PC-9 (cell line): ENCODE measurements around the gene MT1E. TPM values are rescaled to one million over a fixed set of nuclear protein-coding genes. Genes with fewer than 3 reads are reported as not detected.
A peak's percentile ranks its signal among the peaks of the same experiment; 100 is the strongest.

Source experiments
- BruUV-seq: library from RNA; stranded (reverse); fragments of 400-500 nt; replicated peaks from 2 replicates; lab custom pipeline; 2021; lab: Mats Ljungman, UMichigan
- CTCF ChIA-PET: fragments of 300-600 bp; sonication (Branson Sonifier 250); formaldehyde crosslinking; loops from one replicate; lab custom pipeline; 2022; ENCODE audit warnings: antibody characterized with exemption; lab: Charles Lee
- POLR2A ChIA-PET: fragments of 300-600 bp; sonication (Branson Sonifier 250); formaldehyde crosslinking; loops from one replicate; lab custom pipeline; 2022; ENCODE audit warnings: antibody characterized with exemption; ENCODE audit not compliant: unreplicated experiment; lab: Charles Lee
- DNase-seq, 2 experiments: peaks; one replicate each; pipeline versions ENCODE4 v3.0.0 to v3.0.0-alpha.2; 2015 to 2022; ENCODE audit warnings: mixed read lengths in 1 of 2
- H2AFZ ChIP-seq: fragments of 200-600 bp; sonication (generic); 2 replicates; pipeline ENCODE4 v1.8.1; 2017; ENCODE audit warnings: antibody characterized with exemption
- H3F3A ChIP-seq: fragments of 200-600 bp; sonication (generic); 2 replicates; pipeline ENCODE4 v1.8.1; 2017; ENCODE audit warnings: antibody characterized with exemption, mild to moderate bottlenecking, low read depth; ENCODE audit not compliant: insufficient read depth
- H3K27ac ChIP-seq: fragments of 200-600 bp; sonication (generic); 2 replicates; pipeline ENCODE4 v1.6.1; 2016; ENCODE audit warnings: mixed run types
- H3K27me3 ChIP-seq: fragments of 200-600 bp; sonication (generic); 2 replicates; pipeline ENCODE4 v1.6.1; 2016; ENCODE audit warnings: low read depth, mixed run types; ENCODE audit not compliant: insufficient read depth
- H3K36me3 ChIP-seq: fragments of 200-600 bp; sonication (generic); 2 replicates; pipeline ENCODE4 v1.6.1; 2016; ENCODE audit warnings: low read depth, mixed run types
- H3K4me1 ChIP-seq: fragments of 200-600 bp; sonication (generic); replicated peaks from 2 replicates; pipeline ENCODE4 v1.6.1; 2016; ENCODE audit warnings: mixed run types; ENCODE audit not compliant: insufficient read depth
- H3K4me2 ChIP-seq: fragments of 200-600 bp; sonication (generic); 2 replicates; pipeline ENCODE4 v1.6.1; 2017; ENCODE audit warnings: mixed run types
- H3K4me3 ChIP-seq: fragments of 200-600 bp; sonication (generic); 2 replicates; pipeline ENCODE4 v1.6.1; 2016; ENCODE audit warnings: mixed run types
- H3K79me2 ChIP-seq: fragments of 200-600 bp; sonication (generic); 2 replicates; pipeline ENCODE4 v1.6.1; 2017; ENCODE audit warnings: low read depth, mixed run types
- H3K9me2 ChIP-seq: fragments of 200-600 bp; sonication (generic); 2 replicates; pipeline ENCODE4 v1.8.1; 2017; ENCODE audit warnings: mild to moderate bottlenecking; ENCODE audit not compliant: insufficient read depth
- H3K9me3 ChIP-seq: fragments of 200-600 bp; sonication (generic); 2 replicates; pipeline ENCODE4 v1.8.1; 2016; ENCODE audit warnings: low read depth; ENCODE audit not compliant: insufficient read depth
- H4K20me1 ChIP-seq: fragments of 200-600 bp; sonication (generic); 2 replicates; pipeline ENCODE4 v1.8.1; 2017; ENCODE audit not compliant: insufficient read depth
- CTCF ChIP-seq: fragments of 200-600 bp; sonication (generic); conservative IDR thresholded peaks from 2 replicates; pipeline ENCODE4 v1.6.1; 2017; ENCODE audit warnings: mixed run types, antibody characterized with exemption, mild to moderate bottlenecking, moderate library complexity
- EZH2 ChIP-seq: fragments of 200-600 bp; sonication (generic); IDR thresholded peaks from 2 replicates; pipeline ENCODE4 v1.8.0; 2017; ENCODE audit warnings: antibody characterized with exemption, low read depth
- intact Hi-C: fragments of 100-400 bp; cut with micrococcal nuclease; formaldehyde crosslinking; loops from one replicate; pipeline ENCODE4 v1.10.0; 2022; ENCODE audit not compliant: unreplicated experiment
- total RNA-seq: library from RNA; stranded (reverse); gene quantifications from 2 replicates; pipeline ENCODE4 v1.2.3, GENCODE V29; 2021

MT1E gene
- total RNA-seq, 1 experiment from 2014 or later = 22.0 TPM

GRCh38 chr16:56607675-56608042, 17.9 kb upstream of the MT1E start:
- Histone ChIP-seq H3K27ac (peak overlapping the region; percentile 95), H4K20me1 (no peaks in the 10 kb centered on the region), H3F3A (peaks cover 62% of the 10 kb centered on the region), H3K9me2 (no peaks in the 10 kb centered on the region), H3K4me2 (peak overlapping the region; percentile 90), H2AFZ (no peak overlapping the region), H3K9me3 (no peaks in the 10 kb centered on the region), H3K36me3 (no peaks in the 10 kb centered on the region), H3K27me3 (no peaks in the 10 kb centered on the region), H3K4me3 (peak overlapping the region; percentile 90), H3K79me2 (no peaks in the 10 kb centered on the region; the same call in 1 of the 2 replicates), H3K4me1 (peaks cover 82% of the 10 kb centered on the region)
- TF ChIP-seq CTCF = no peak
- TF ChIP-seq EZH2 = no peak
- no peak for DNase-seq
- intact Hi-C loops = loop anchor here (1.0 to 10.0 kb wide), 7 partner anchors 19 to 1135 kb away; partner anchors contain the start of gene MT1X
- ChIA-PET POLR2A (no interaction called here), CTCF (no interaction called here)
- BruUV-seq = TSS peak; percentile 64

GRCh38 chr16:56608043-56608875, 17.3 kb upstream of the MT1E start, which contains the start of gene MT2A:
TSS of gene MT2A (plus strand) at chr16:56608584. CDS start at chr16:56608656, 72 bp downstream.
- intact Hi-C loops = loop anchor here (1.0 to 10.0 kb wide), 3 partner anchors 35 to 1136 kb away; no protein-coding TSS in a partner anchor
- H3F3A ChIP-seq = peaks cover 62% of the 10 kb centered on the region
- no peak for TF ChIP-seq EZH2
- no peak for TF ChIP-seq CTCF
- DNase-seq = peak; percentile 89 to 91
- H3K9me2 ChIP-seq = no peaks in the 10 kb centered on the region
- CTCF ChIA-PET = interaction anchor here (0.6 to 0.9 kb wide), 3 partner anchors 32 to 485 kb away, joined by 3 read pairs; no protein-coding TSS in a partner anchor
- peaks cover 88% of the 10 kb centered on the region for H3K4me1 ChIP-seq
- no peaks in the 10 kb centered on the region for H3K27me3 ChIP-seq
- no peaks in the 10 kb centered on the region for H3K36me3 ChIP-seq
- POLR2A ChIA-PET = interaction anchor here (0.5 to 0.9 kb wide), 4 partner anchors 12 to 117 kb away, joined by 3 to 4 read pairs (median 4); partner anchors contain the start of gene MT1F
- H3K79me2 ChIP-seq = no peaks in the 10 kb centered on the region; the same call in 1 of the 2 replicates
- no peaks in the 10 kb centered on the region for H4K20me1 ChIP-seq
- H3K9me3 ChIP-seq = no peaks in the 10 kb centered on the region
- H3K27ac ChIP-seq = peak within 1 kb of the TSS; percentile 95
- peak within 1 kb of the TSS; percentile 90 for H3K4me3 ChIP-seq
- peak within 1 kb of the TSS; percentile 66; the same call in 1 of the 2 replicates for H2AFZ ChIP-seq
- peak within 1 kb of the TSS; percentile 90 for H3K4me2 ChIP-seq
- BruUV-seq = no TSS peak

GRCh38 chr16:56608876-56609462, 16.6 kb upstream of the MT1E start:
- no peaks in the 10 kb centered on the region for H3K36me3 ChIP-seq
- ChIA-PET POLR2A (interaction anchor here (0.6 to 0.9 kb wide), 2 partner anchors 49 to 88 kb away, joined by 4 read pairs; partner anchors contain the start of gene MT1F), CTCF (interaction anchor here (0.6 to 0.9 kb wide), 3 partner anchors 31 to 669 kb away, joined by 3 read pairs; no protein-coding TSS in a partner anchor)
- intact Hi-C loops = loop anchor here (1.0 to 10.0 kb wide), 3 partner anchors 34 to 1137 kb away; no protein-coding TSS in a partner anchor
- H4K20me1 ChIP-seq = no peaks in the 10 kb centered on the region
- H3F3A ChIP-seq = peaks cover 63% of the 10 kb centered on the region
- H3K79me2 ChIP-seq = no peaks in the 10 kb centered on the region; the same call in 1 of the 2 replicates
- no peaks in the 10 kb centered on the region for H3K27me3 ChIP-seq
- TSS peak; percentile 99 for BruUV-seq
- H3K9me3 ChIP-seq = no peaks in the 10 kb centered on the region
- H3K4me1 ChIP-seq = peaks cover 91% of the 10 kb centered on the region
- no peak for DNase-seq
- H3K9me2 ChIP-seq = no peaks in the 10 kb centered on the region
- TF ChIP-seq CTCF (no peak), EZH2 (no peak)
- H2AFZ ChIP-seq = peak overlapping the region; percentile 66; the same call in 1 of the 2 replicates
- H3K4me2 ChIP-seq = peak overlapping the region; percentile 90
- H3K4me3 ChIP-seq = peak overlapping the region; percentile 90
- H3K27ac ChIP-seq = peak overlapping the region; percentile 73
